BE2C (cell line): ENCODE data around the gene EVI5.

ENCODE experiments used
- DNase-seq: peaks from one replicate; pipeline ENCODE4 v3.0.0-alpha.2; 2020
- H3K27me3 ChIP-seq: fragments of 250-450 bp; sonication (Bioruptor Pico); 2 replicates; pipeline ENCODE4 v1.5.1; 2020; ENCODE audit warnings: mild to moderate bottlenecking
- H3K36me3 ChIP-seq: fragments of 250-450 bp; sonication (Bioruptor Pico); 2 replicates; pipeline ENCODE4 v1.5.1; 2020; ENCODE audit warnings: mild to moderate bottlenecking
- H3K4me1 ChIP-seq: fragments of 250-450 bp; sonication (Bioruptor Pico); 2 replicates; pipeline ENCODE4 v1.5.1; 2020
- H3K4me3 ChIP-seq: 2 replicates; pipeline ENCODE4 v1.5.1; 2011; ENCODE audit warnings: low read depth, low read length
- H3K9me3 ChIP-seq: fragments of 250-450 bp; sonication (Bioruptor Pico); 2 replicates; pipeline ENCODE4 v1.5.1; 2020
- TF ChIP-seq, protein P1 (sequence below): IDR thresholded peaks from 2 replicates; pipeline ENCODE4 v1.5.1; 2012; ENCODE audit warnings: mild to moderate bottlenecking, low read depth, low read length

Gene EVI5

DNA sequence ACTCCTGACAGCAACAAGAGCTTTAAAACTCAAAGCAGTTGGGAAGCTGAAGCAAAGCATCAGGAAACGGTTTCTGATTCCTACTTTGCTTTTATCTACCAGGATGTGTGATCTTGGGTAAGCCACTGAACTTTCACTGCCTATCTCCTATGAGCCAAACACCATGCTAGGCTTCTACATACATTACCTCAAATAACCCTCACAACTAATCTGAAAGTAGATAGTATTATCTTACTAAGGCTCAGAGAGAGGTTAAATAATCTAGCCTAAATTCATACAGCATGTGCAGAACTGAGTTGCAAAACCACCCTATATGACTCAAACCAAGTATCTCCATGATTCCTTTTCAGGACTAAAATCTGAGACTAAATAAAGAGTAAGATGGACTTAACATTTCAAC, 83.8 kb downstream of the EVI5 start:
- Histone ChIP-seq H3K4me1 (no peaks in the 10 kb centered on the region), H3K27me3 (no peaks in the 10 kb centered on the region), H3K4me3 (no peak overlapping the region), H3K9me3 (no peaks in the 10 kb centered on the region), H3K36me3 (no peaks in the 10 kb centered on the region)
- TF ChIP-seq, protein P1, sequence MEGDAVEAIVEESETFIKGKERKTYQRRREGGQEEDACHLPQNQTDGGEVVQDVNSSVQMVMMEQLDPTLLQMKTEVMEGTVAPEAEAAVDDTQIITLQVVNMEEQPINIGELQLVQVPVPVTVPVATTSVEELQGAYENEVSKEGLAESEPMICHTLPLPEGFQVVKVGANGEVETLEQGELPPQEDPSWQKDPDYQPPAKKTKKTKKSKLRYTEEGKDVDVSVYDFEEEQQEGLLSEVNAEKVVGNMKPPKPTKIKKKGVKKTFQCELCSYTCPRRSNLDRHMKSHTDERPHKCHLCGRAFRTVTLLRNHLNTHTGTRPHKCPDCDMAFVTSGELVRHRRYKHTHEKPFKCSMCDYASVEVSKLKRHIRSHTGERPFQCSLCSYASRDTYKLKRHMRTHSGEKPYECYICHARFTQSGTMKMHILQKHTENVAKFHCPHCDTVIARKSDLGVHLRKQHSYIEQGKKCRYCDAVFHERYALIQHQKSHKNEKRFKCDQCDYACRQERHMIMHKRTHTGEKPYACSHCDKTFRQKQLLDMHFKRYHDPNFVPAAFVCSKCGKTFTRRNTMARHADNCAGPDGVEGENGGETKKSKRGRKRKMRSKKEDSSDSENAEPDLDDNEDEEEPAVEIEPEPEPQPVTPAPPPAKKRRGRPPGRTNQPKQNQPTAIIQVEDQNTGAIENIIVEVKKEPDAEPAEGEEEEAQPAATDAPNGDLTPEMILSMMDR, result no peak
- no peak for DNase-seq

DNA sequence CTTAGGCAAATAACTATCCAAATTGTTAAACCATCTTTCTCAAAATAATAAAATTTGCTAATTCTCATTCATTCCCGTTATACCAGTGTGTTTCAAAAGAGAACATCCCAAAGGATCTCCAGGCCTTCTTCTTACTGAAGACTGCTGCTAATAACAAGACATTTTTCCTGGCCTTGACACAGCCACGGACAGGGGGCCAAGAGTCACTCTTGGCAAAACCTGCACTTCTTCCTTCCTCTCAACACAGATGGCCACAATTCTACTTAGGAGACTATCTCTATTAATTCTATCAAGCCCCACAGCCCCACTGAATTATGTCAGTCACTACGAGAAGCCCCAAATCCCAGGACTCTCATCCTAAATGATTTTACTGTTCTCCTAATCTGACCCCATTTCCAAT, 86.0 kb downstream of the EVI5 start:
- H3K4me3 ChIP-seq, result no peak overlapping the region
- H3K27me3 ChIP-seq, result no peaks in the 10 kb centered on the region
- no peaks in the 10 kb centered on the region for H3K4me1 ChIP-seq
- no peaks in the 10 kb centered on the region for H3K36me3 ChIP-seq
- no peak for DNase-seq
- H3K9me3 ChIP-seq, result no peaks in the 10 kb centered on the region
- TF ChIP-seq, protein P1, result no peak

DNA sequence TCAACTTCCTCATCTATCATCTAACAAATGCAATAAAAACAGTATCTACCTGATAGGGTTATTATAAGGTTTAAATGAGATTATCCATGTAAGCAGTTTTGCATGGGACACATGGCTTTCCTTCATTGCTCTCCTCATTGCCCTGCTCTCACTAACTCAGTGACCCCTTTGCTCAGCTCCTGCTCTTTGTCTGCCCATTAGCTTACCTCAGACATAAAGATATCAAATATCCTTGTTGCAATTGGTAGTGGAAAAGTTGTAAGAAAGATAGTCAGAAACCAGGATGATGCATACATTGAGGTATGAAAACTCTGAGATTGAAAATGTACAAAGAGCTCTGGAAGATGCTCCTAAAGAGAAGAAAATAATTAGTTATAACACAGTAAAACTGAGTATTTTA, 89.8 kb downstream of the EVI5 start:
- Histone ChIP-seq H3K9me3 (no peaks in the 10 kb centered on the region), H3K4me3 (no peak overlapping the region), H3K27me3 (no peaks in the 10 kb centered on the region), H3K4me1 (no peaks in the 10 kb centered on the region), H3K36me3 (no peaks in the 10 kb centered on the region)
- no peak for DNase-seq
- TF ChIP-seq, protein P1, result no peak

DNA sequence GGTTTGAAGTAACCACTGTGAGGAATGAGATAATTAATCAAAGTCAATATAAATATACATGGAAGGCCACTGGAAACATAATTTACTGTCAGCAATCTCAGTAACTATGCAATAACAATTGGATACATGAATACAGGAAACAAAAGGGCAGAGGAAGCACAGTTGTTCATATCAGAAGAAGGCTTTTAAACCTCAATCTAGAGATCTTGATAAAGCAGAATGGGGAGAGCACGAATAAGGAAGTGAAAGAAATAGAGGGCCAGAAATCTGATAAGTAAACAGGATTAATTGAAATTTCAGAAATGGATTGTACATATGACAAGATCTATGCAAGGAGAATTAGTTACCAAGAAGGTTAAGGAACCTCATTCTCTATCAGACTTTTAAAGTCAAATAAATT, 93.0 kb downstream of the EVI5 start:
- Histone ChIP-seq H3K4me1 (no peaks in the 10 kb centered on the region), H3K9me3 (no peaks in the 10 kb centered on the region), H3K4me3 (no peak overlapping the region), H3K36me3 (no peaks in the 10 kb centered on the region), H3K27me3 (no peaks in the 10 kb centered on the region)
- TF ChIP-seq, protein P1, result no peak
- DNase-seq, result no peak

DNA sequence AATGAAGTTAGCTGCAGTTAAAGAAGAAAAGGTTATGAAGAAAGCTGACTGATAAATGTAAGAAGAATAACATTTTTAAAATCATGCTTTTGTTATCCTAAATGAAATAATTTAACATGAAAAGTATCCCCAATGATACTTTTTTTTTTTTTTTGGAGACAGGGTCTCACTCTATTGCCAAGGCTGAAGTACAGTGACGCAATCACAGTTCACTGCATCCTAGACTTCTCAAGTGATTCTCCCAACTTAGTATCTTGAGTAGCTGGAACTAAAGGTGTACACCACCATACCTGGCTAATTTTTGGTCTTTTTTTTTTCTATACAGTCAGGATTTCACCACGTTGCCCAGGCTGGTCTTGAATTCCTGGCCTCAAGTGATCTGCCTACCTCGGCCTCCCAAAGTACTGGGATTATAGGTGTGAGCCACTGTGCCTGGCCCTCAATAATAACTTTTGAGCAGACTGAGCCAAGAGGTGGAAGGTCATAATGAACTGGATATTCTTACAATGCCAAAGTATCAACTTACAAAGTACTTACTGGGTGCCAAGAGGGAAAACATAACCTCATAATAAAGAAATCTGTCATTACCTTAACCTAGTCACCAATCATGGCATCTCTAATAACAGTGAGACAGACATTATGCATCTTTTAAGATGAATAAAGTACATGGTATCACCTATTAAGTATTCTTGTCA, 94.5 kb downstream of the EVI5 start:
- H3K4me3 ChIP-seq, result no peak overlapping the region
- H3K4me1 ChIP-seq, result no peaks in the 10 kb centered on the region
- H3K27me3 ChIP-seq, result no peaks in the 10 kb centered on the region
- TF ChIP-seq, protein P1, result no peak
- H3K9me3 ChIP-seq, result no peaks in the 10 kb centered on the region
- no peaks in the 10 kb centered on the region for H3K36me3 ChIP-seq
- no peak for DNase-seq

DNA sequence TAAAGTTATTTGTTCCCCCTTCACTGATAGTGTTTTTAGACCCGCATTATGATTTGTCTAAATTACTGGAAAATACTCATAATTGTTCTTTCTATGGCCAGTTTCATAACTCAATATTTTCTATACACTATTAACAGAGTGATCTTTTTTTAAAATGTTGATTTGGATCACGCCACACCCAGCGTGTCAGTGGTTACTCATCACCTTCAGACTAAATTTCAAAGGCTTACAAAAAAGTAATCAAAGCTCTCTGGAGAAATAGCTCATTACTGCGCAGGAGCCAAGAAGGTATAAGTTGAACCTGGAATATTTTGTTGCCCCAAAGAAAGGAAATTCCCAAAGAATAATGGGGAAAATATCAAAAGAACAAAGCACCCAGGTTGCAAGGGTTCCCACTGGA, 104.9 kb downstream of the EVI5 start:
- DNase-seq, result no peak
- no peaks in the 10 kb centered on the region for H3K9me3 ChIP-seq
- TF ChIP-seq, protein P1, result no peak
- H3K4me1 ChIP-seq, result no peaks in the 10 kb centered on the region
- no peaks in the 10 kb centered on the region for H3K36me3 ChIP-seq
- H3K27me3 ChIP-seq, result no peaks in the 10 kb centered on the region
- no peak overlapping the region for H3K4me3 ChIP-seq
